HG03097 (cell line): ENCODE data around the gene KRTAP9-6.

Experiments
- ATAC-seq: cut with Tn5 transposase; IDR thresholded peaks from one replicate; pipeline ENCODE4 v1.9.1; 2021; ENCODE audit not compliant: unreplicated experiment, low FRiP score

Gene KRTAP9-6

GRCh38 chr17:41315204-41315794 lies 50.1 kb downstream of the KRTAP9-6 start, which contains the start of gene KRTAP17-1:
Gene KRTAP17-1 (minus strand): TSS chr17:41315710. CDS start chr17:41315650, 60 bp downstream.
- ATAC-seq, result no peak
